Calu3 (cell line): Measurements from ENCODE around the gene DHRS12. TPM values are rescaled to one million over a fixed set of nuclear protein-coding genes. Genes with fewer than 3 reads are reported as not detected.

Experiments
- BruUV-seq: library from RNA; stranded (reverse); fragments of 400-500 nt; replicated peaks from 2 replicates; lab custom pipeline; 2021; lab: Mats Ljungman, UMichigan
- CTCF ChIA-PET: fragments of 300-600 bp; sonication (Branson Sonifier 250); formaldehyde crosslinking; loops from one replicate; lab custom pipeline; 2022; ENCODE audit warnings: antibody characterized with exemption; lab: Charles Lee
- DNase-seq: peaks from one replicate; pipeline ENCODE4 v3.0.0; 2022
- H3K27ac Mint-ChIP-seq: one replicate; pipeline ENCODE4 v1.8.0; 2022; ENCODE audit warnings: mixed read lengths; ENCODE audit not compliant: unreplicated experiment
- H3K27me3 Mint-ChIP-seq: one replicate; pipeline ENCODE4 v1.8.0; 2022; ENCODE audit warnings: mixed read lengths; ENCODE audit not compliant: unreplicated experiment
- H3K36me3 Mint-ChIP-seq: one replicate; pipeline ENCODE4 v1.8.0; 2022; ENCODE audit warnings: mild to moderate bottlenecking, moderate library complexity, mixed read lengths; ENCODE audit not compliant: insufficient read depth, unreplicated experiment
- H3K4me1 Mint-ChIP-seq: one replicate; pipeline ENCODE4 v1.8.0; 2022; ENCODE audit warnings: mild to moderate bottlenecking, low read depth, mixed read lengths; ENCODE audit not compliant: unreplicated experiment
- H3K4me3 Mint-ChIP-seq: one replicate; pipeline ENCODE4 v1.8.0; 2022; ENCODE audit warnings: mild to moderate bottlenecking, low read depth, moderate library complexity, mixed read lengths; ENCODE audit not compliant: unreplicated experiment
- H3K9me3 Mint-ChIP-seq: one replicate; pipeline ENCODE4 v1.8.0; 2022; ENCODE audit warnings: low read depth, mixed read lengths; ENCODE audit not compliant: unreplicated experiment
- intact Hi-C: fragments of 100-400 bp; cut with micrococcal nuclease; formaldehyde crosslinking; loops from one replicate; pipeline ENCODE4 v1.10.0; 2022; ENCODE audit not compliant: unreplicated experiment
- total RNA-seq: library from RNA; stranded (reverse); gene quantifications from 2 replicates; pipeline ENCODE4 v1.2.3, GENCODE V29; 2022
- TF ChIP-seq, protein P1 (sequence below): fragments of 200-600 bp; IDR thresholded peaks from one replicate; pipeline ENCODE4 v1.8.0; 2022; ENCODE audit warnings: antibody characterized with exemption; ENCODE audit not compliant: unreplicated experiment

Gene DHRS12
- total RNA-seq, 1 experiment from 2014 or later, result 8.1 TPM

DNA sequence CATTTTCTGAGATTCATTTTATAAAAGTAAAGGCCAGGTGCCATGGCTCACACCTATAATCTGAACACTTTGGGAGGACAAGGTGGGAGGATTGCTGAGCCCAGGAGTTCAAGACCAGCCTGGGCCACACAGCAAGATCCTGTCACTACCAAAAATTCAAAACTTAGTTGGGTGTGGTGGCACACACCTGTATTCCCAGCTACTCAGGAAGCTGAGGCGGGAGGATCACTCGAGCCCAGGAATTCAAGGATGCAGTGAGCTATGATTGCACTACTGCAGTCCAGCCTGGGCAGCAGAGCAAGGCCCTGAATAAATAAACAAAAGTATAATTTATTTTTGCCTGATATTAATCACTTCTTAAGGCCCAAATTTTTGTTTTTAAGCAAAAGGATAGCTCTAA lies 40.5 kb downstream of the DHRS12 start:
- CTCF ChIA-PET, result interaction anchor here (1.0 to 1.6 kb wide), 2 partner anchors 34 to 310 kb away, joined by 6 to 10 read pairs; partner anchors contain the start of gene INTS6
- Mint-ChIP-seq H3K27ac (no peak overlapping the region), H3K9me3 (no peaks in the 10 kb centered on the region), H3K36me3 (no peaks in the 10 kb centered on the region), H3K4me3 (no peak overlapping the region), H3K4me1 (peaks cover 20% of the 10 kb centered on the region), H3K27me3 (no peaks in the 10 kb centered on the region)
- no TSS peak for BruUV-seq
- intact Hi-C loops, result no loop called here
- no peak for DNase-seq
- TF ChIP-seq, protein P1, sequence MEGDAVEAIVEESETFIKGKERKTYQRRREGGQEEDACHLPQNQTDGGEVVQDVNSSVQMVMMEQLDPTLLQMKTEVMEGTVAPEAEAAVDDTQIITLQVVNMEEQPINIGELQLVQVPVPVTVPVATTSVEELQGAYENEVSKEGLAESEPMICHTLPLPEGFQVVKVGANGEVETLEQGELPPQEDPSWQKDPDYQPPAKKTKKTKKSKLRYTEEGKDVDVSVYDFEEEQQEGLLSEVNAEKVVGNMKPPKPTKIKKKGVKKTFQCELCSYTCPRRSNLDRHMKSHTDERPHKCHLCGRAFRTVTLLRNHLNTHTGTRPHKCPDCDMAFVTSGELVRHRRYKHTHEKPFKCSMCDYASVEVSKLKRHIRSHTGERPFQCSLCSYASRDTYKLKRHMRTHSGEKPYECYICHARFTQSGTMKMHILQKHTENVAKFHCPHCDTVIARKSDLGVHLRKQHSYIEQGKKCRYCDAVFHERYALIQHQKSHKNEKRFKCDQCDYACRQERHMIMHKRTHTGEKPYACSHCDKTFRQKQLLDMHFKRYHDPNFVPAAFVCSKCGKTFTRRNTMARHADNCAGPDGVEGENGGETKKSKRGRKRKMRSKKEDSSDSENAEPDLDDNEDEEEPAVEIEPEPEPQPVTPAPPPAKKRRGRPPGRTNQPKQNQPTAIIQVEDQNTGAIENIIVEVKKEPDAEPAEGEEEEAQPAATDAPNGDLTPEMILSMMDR, result no peak

DNA sequence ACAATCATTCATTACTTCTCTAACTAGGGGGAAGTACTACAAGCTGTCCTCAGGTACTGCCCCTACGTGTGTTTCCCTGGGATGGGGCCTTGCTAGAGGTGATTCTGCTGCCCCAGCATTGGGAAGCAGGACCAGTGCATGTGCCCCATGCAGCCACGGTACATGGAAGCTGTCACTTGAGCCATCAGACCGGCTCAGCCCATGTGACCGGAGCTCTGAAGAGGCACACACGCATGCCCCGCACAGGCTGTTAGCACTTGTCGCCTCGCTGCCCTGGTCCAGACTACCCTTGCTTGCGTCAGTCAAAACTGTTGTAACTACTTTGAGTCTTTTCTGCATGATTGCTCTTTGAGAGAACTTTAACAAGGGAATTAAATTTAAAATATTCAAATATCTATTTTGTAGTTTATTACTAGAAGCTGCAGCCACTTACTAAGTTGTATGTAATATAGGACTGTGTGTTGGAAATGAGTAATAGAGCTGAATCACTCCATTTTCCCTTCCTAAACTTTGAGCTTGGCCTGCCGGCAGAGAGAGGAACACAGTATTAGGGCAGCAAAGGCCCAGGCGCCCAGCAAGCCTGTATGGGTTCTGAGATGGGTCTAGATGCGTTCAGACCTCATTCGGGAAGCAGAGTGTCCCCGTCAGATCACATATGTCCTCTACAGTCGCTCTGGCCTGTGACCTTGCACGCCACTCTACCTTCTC lies 42.2 kb downstream of the DHRS12 start:
- CTCF ChIA-PET, result no interaction called here
- no peaks in the 10 kb centered on the region for H3K9me3 Mint-ChIP-seq
- no TSS peak for BruUV-seq

GRCh38 chr13:51760592-51760991 lies 43.4 kb downstream of the DHRS12 start:
- Mint-ChIP-seq H3K27me3 (no peaks in the 10 kb centered on the region), H3K4me3 (no peak overlapping the region), H3K4me1 (peaks cover 19% of the 10 kb centered on the region), H3K27ac (no peak overlapping the region), H3K9me3 (no peaks in the 10 kb centered on the region), H3K36me3 (no peaks in the 10 kb centered on the region)
- no peak for DNase-seq
- no TSS peak for BruUV-seq
- intact Hi-C loops, result no loop called here
- TF ChIP-seq, protein P1, result no peak
- CTCF ChIA-PET, result no interaction called here

More for the DNA sequence above, 42.2 kb downstream of the DHRS12 start:
- Mint-ChIP-seq H3K4me3 (no peak overlapping the region), H3K27ac (no peak overlapping the region), H3K4me1 (peaks cover 20% of the 10 kb centered on the region), H3K27me3 (no peaks in the 10 kb centered on the region), H3K36me3 (no peaks in the 10 kb centered on the region)
- intact Hi-C loops, result no loop called here
- DNase-seq, result no peak
- TF ChIP-seq, protein P1, result no peak

GRCh38 chr13:51759240-51759639 lies 44.7 kb downstream of the DHRS12 start:
- CTCF ChIA-PET, result no interaction called here
- no peak for DNase-seq
- Mint-ChIP-seq H3K27ac (no peak overlapping the region), H3K9me3 (no peaks in the 10 kb centered on the region), H3K4me1 (peaks cover 6% of the 10 kb centered on the region), H3K36me3 (no peaks in the 10 kb centered on the region), H3K27me3 (no peaks in the 10 kb centered on the region), H3K4me3 (no peak overlapping the region)
- TF ChIP-seq, protein P1, result no peak
- BruUV-seq, result no TSS peak
- intact Hi-C loops, result no loop called here
